SK-N-SH treated with all-trans-retinoic acid at 6 μM for 48 hours (cell line): ENCODE measurements around the gene ZNF559.

Experiments
- CREB5 ChIP-seq: fragments of 250-450 bp; sonication (Bioruptor Pico); IDR thresholded peaks from 2 replicates; pipeline ENCODE4 v1.5.1; 2020; ENCODE audit warnings: low read depth, mild to moderate bottlenecking, moderate library complexity
- CSDC2 ChIP-seq: fragments of 250-450 bp; sonication (Bioruptor Pico); IDR thresholded peaks from 2 replicates; pipeline ENCODE4 v1.5.0; 2020; ENCODE audit warnings: mild to moderate bottlenecking, moderate library complexity
- GLIS3 ChIP-seq: fragments of 250-450 bp; sonication (Bioruptor Pico); IDR thresholded peaks from 2 replicates; pipeline ENCODE4 v1.5.0; 2020; ENCODE audit warnings: mild to moderate bottlenecking, moderate library complexity
- OSR1 ChIP-seq: fragments of 250-450 bp; sonication (Bioruptor Pico); IDR thresholded peaks from 2 replicates; pipeline ENCODE4 v1.8.0; 2022; ENCODE audit warnings: moderate library complexity, mild to moderate bottlenecking, inconsistent platforms
- PATZ1 ChIP-seq: fragments of 250-450 bp; sonication (Bioruptor Pico); IDR thresholded peaks from 2 replicates; pipeline ENCODE4 v1.8.0; 2020; ENCODE audit warnings: mild to moderate bottlenecking, moderate library complexity, borderline replicate concordance
- PPARA ChIP-seq: fragments of 250-450 bp; sonication (Bioruptor Pico); IDR thresholded peaks from 2 replicates; pipeline ENCODE4 v1.5.0; 2020; ENCODE audit warnings: mild to moderate bottlenecking, borderline replicate concordance
- RARB ChIP-seq: fragments of 250-450 bp; sonication (Bioruptor Pico); IDR thresholded peaks from 2 replicates; pipeline ENCODE4 v1.8.0; 2021; ENCODE audit warnings: mild to moderate bottlenecking, moderate library complexity
- SNAI2 ChIP-seq: fragments of 250-450 bp; sonication (Bioruptor Pico); IDR thresholded peaks from 2 replicates; pipeline ENCODE4 v1.5.0; 2020; ENCODE audit warnings: mild to moderate bottlenecking, moderate library complexity
- TCF4 ChIP-seq: fragments of 250-450 bp; sonication (Bioruptor Pico); IDR thresholded peaks from 2 replicates; pipeline ENCODE4 v1.8.0; 2021; ENCODE audit warnings: mild to moderate bottlenecking, moderate library complexity, borderline replicate concordance
- TSHZ2 ChIP-seq: fragments of 250-450 bp; sonication (Bioruptor Pico); IDR thresholded peaks from 2 replicates; pipeline ENCODE4 v1.5.0; 2020; ENCODE audit warnings: mild to moderate bottlenecking, moderate library complexity
- ZC3H10 ChIP-seq: fragments of 250-450 bp; sonication (Bioruptor Pico); IDR thresholded peaks from 2 replicates; pipeline ENCODE4 v1.5.1; 2021; ENCODE audit warnings: mild to moderate bottlenecking, moderate library complexity
- ZFP30 ChIP-seq: fragments of 450-650 bp; formaldehyde crosslinking; IDR thresholded peaks from 2 replicates; pipeline ENCODE4 v1.5.0; 2022; ENCODE audit warnings: mild to moderate bottlenecking, moderate library complexity
- ZNF565 ChIP-seq: fragments of 450-650 bp; formaldehyde crosslinking; conservative IDR thresholded peaks from 2 replicates; pipeline ENCODE4 v1.5.0; 2020; ENCODE audit warnings: low read depth, mild to moderate bottlenecking, moderate library complexity
- ZNF70 ChIP-seq: fragments of 450-650 bp; formaldehyde crosslinking; IDR thresholded peaks from 2 replicates; pipeline ENCODE4 v1.5.0; 2020; ENCODE audit warnings: mild to moderate bottlenecking, moderate library complexity

- TF ChIP-seq GLIS3 (CRISPR knock-in tag) (no peak), SNAI2 (CRISPR knock-in tag) (no peak), ZNF565 (no peak), ZNF70 (no peak), ZFP30 (CRISPR knock-in tag) (no peak), CREB5 (CRISPR knock-in tag) (no peak), PPARA (no peak), ZC3H10 (CRISPR knock-in tag) (no peak), TSHZ2 (CRISPR knock-in tag) (no peak), CSDC2 (CRISPR knock-in tag) (no peak), PATZ1 (CRISPR knock-in tag) (no peak), OSR1 (CRISPR knock-in tag) (no peak), RARB (CRISPR knock-in tag) (no peak), TCF4 (CRISPR knock-in tag) (no peak)
These were observed 24.7 kb downstream of the ZNF559 start for GRCh38 chr19:9348671-9349070.
